WERI-Rb-1 (cell line): ENCODE measurements around the gene ADAMTS12.
"Not testable (repeated sequence)": the region's sequence is repeated elsewhere in the genome, so short reads cannot be mapped to it uniquely, and the experiment has no call there.

ENCODE experiments used
- DNase-seq: peaks from one replicate; pipeline ENCODE4 v3.0.0-alpha.2; 2020
- H3K27ac ChIP-seq: fragments of 250-450 bp; sonication (Bioruptor Pico); 2 replicates; pipeline ENCODE4 v1.5.1; 2020; ENCODE audit warnings: mild to moderate bottlenecking, moderate library complexity
- H3K27me3 ChIP-seq: fragments of 250-450 bp; sonication (Bioruptor Pico); 2 replicates; pipeline ENCODE4 v1.5.1; 2021; ENCODE audit warnings: mild to moderate bottlenecking, low read depth, moderate library complexity; ENCODE audit not compliant: insufficient read depth, severe bottlenecking
- H3K36me3 ChIP-seq: fragments of 250-450 bp; sonication (Bioruptor Pico); 2 replicates; pipeline ENCODE4 v1.5.1; 2020; ENCODE audit warnings: mild to moderate bottlenecking, moderate library complexity
- H3K4me3 ChIP-seq: 2 replicates; pipeline ENCODE4 v1.5.1; 2011; ENCODE audit warnings: low read depth, mild to moderate bottlenecking, control low read depth, low read length
- H3K9me3 ChIP-seq: fragments of 250-450 bp; sonication (Bioruptor Pico); 2 replicates; pipeline ENCODE4 v1.5.1; 2021; ENCODE audit warnings: mild to moderate bottlenecking, moderate library complexity; ENCODE audit not compliant: severe bottlenecking
- TF ChIP-seq, protein P1 (sequence below): IDR thresholded peaks from 2 replicates; pipeline ENCODE4 v1.5.1; 2011; ENCODE audit warnings: low read depth, mild to moderate bottlenecking, control low read depth, inconsistent platforms, low read length

The ADAMTS12 gene

DNA sequence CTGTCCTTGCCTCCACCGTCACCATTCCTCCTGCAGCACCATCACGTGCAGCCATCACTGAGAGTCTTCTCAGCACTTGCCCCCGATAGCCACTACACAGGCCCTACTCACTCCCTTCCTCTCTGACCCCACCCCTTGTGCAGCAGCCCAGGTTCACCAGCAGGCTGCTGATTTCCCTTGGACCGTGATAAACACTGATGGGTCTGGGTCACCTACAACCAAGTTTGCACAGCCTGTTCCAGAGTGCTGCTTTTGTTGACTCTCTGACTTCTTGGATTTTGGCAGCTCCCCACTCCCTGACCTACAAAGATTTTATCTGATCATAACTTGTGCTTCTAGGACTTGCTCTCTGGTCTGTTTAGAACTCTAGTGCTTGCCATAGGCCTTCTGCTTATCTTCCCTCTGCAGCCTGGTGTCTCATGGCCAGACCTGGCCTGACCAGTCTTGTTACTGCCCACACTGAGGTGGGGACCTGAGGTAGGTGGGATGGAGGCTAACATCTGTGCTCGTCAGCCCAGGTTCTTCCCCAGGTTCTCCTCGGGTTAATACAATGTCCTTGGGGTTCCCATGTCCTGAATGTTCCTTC, 341.7 kb downstream of the ADAMTS12 start:
- Histone ChIP-seq H3K36me3 (no peaks in the 10 kb centered on the region), H3K4me3 (no peak overlapping the region), H3K27me3 (peaks cover 55% of the 10 kb centered on the region), H3K9me3 (no peaks in the 10 kb centered on the region), H3K27ac (no peak overlapping the region)
- TF ChIP-seq, protein P1, sequence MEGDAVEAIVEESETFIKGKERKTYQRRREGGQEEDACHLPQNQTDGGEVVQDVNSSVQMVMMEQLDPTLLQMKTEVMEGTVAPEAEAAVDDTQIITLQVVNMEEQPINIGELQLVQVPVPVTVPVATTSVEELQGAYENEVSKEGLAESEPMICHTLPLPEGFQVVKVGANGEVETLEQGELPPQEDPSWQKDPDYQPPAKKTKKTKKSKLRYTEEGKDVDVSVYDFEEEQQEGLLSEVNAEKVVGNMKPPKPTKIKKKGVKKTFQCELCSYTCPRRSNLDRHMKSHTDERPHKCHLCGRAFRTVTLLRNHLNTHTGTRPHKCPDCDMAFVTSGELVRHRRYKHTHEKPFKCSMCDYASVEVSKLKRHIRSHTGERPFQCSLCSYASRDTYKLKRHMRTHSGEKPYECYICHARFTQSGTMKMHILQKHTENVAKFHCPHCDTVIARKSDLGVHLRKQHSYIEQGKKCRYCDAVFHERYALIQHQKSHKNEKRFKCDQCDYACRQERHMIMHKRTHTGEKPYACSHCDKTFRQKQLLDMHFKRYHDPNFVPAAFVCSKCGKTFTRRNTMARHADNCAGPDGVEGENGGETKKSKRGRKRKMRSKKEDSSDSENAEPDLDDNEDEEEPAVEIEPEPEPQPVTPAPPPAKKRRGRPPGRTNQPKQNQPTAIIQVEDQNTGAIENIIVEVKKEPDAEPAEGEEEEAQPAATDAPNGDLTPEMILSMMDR: no peak
- DNase-seq: no peak

DNA sequence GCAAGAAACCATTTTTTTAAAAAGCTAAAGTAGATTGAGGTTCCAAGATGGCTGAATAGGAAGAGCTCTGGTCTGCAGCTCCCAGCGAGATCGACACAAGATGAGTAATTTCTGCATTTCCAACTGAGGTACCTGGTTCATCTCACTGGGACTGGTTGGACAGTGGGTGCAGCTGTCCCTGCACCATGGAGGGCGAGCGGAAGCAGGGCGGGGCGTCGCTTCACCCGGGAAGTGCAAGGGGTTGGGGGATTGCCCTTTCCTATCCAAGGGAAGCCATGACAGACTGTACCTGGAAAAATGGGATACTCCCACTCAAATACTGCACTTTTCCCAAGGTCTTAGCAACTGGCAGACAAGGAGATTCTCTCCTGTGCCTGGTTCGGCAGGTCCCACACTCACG, 352.0 kb downstream of the ADAMTS12 start:
- peaks cover 61% of the 10 kb centered on the region for H3K27me3 ChIP-seq
- not testable (repeated sequence) for DNase-seq, H3K4me3 ChIP-seq, H3K9me3 ChIP-seq, H3K36me3 ChIP-seq, H3K27ac ChIP-seq

DNA sequence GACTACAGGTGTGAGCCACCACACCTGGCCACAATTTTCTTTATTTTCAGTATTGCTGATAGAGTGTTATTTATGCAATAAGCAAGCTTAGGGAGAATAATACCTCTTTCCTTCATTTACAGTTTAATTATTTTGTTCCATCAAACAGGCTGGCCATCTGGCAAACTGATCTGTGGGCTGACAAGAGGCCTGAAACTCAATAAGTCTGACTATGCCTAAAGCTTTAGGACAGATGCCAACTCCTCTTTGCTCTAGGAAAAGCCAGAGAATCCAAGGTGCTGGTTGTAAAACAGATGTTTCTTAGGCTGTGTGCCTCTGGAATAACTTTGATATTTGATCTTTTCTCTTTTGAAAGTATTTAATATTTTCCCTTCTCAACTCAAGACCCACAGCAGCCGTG, 352.6 kb downstream of the ADAMTS12 start:
- peaks cover 64% of the 10 kb centered on the region for H3K27me3 ChIP-seq

DNA sequence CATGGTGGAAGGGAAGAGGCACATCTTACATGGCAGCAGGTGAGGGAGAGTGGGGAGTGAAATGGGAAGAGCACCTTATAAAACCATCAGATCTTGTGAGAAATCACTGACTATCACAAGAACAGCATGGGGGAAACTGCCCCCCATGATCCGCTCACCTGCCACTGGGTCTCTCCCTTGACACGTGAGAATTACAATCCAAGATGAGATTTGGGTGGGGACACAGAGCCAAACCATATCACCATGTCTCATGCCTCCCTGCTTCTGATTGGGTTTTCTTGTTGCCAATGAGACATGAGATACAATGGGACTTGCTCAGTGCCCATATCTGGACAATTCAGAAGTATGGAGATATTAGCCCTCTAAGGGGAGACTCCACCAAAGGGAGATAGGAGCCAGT, 353.6 kb downstream of the ADAMTS12 start:
- DNase-seq: no peak
- Histone ChIP-seq H3K4me3 (no peak overlapping the region), H3K27me3 (peaks cover 69% of the 10 kb centered on the region), H3K36me3 (no peaks in the 10 kb centered on the region), H3K9me3 (no peaks in the 10 kb centered on the region), H3K27ac (no peak overlapping the region)
- TF ChIP-seq, protein P1: no peak

More for the DNA sequence above, 352.6 kb downstream of the ADAMTS12 start:
- H3K27ac ChIP-seq: no peak overlapping the region
- H3K9me3 ChIP-seq: no peaks in the 10 kb centered on the region
- DNase-seq: no peak
- no peak overlapping the region for H3K4me3 ChIP-seq
- TF ChIP-seq, protein P1: no peak
- H3K36me3 ChIP-seq: no peaks in the 10 kb centered on the region

DNA sequence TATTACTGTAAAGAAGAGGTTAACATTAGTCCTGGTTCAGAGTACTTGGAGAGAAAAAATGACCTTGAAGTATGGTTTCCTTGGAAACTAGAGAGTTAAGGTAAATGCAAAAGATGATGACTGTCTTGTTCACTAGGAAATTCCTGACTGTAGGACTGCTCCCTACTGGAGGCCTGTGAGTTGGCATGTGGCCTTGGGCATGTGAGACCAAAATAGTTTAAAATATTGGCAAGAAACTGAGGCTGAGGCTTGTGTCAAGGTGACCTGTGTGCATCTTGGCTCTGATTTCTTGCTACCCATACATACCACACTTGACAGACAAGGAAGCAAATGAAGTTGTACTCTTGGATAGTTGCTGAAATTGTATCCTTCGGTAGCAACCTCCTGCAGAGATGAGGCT, 354.6 kb downstream of the ADAMTS12 start:
- peaks cover 73% of the 10 kb centered on the region for H3K27me3 ChIP-seq
- H3K27ac ChIP-seq: no peak overlapping the region
- TF ChIP-seq, protein P1: no peak
- no peaks in the 10 kb centered on the region for H3K36me3 ChIP-seq
- H3K9me3 ChIP-seq: no peaks in the 10 kb centered on the region
- DNase-seq: no peak
- no peak overlapping the region for H3K4me3 ChIP-seq

DNA sequence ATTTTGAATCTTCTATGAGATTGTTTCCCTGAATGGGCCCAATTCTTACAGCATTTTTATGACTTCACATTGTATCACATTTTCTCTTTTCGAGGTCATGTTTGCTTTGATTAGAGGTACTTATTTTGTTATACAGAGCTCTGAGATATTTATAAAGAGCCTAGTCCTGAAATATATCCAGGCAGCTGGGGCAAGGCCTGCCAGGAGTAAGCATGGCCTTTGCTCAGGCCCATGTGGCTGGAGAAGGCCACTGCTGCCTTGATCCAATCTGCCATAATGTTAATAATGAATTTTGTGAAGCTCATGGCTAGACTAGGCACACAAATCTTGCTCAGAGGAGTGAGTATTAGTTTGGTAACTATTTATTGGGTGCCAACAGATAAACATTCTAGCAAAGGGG, 355.0 kb downstream of the ADAMTS12 start:
- no peak for DNase-seq
- Histone ChIP-seq H3K4me3 (no peak overlapping the region), H3K9me3 (no peaks in the 10 kb centered on the region), H3K36me3 (no peaks in the 10 kb centered on the region), H3K27me3 (peaks cover 78% of the 10 kb centered on the region), H3K27ac (no peak overlapping the region)
- TF ChIP-seq, protein P1: no peak
